HG03108 (cell line): ENCODE results near the gene ITGAD.

Experiments
- ATAC-seq: cut with Tn5 transposase; IDR thresholded peaks from one replicate; pipeline ENCODE4 v1.9.1; 2021; ENCODE audit warnings: moderate library complexity; ENCODE audit not compliant: unreplicated experiment

Gene ITGAD

DNA sequence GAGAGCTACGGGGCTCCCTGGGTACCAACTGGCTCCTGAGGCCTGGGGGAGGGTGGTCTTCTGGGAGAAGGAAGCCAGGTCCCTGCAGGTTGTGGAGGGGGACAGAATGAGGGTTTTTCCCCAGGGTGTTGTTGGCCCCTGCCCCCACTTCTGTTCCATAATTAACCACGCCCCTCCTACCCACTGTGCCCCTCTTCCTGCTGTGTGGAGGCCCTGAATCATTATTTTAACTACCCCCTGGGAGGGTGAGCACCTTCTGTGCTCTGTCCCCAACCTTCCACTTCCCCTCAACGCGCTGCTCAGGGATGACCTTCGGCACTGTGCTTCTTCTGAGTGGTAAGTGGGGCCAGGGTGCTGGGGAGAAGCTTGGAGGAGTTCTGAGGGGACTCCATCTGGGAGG, at the start of gene ITGAD:
Gene ITGAD (plus strand): TSS at position 280 of the 400 bp plus-strand sequence. CDS start 26 bp downstream, at position 306.
- no peak for ATAC-seq

DNA sequence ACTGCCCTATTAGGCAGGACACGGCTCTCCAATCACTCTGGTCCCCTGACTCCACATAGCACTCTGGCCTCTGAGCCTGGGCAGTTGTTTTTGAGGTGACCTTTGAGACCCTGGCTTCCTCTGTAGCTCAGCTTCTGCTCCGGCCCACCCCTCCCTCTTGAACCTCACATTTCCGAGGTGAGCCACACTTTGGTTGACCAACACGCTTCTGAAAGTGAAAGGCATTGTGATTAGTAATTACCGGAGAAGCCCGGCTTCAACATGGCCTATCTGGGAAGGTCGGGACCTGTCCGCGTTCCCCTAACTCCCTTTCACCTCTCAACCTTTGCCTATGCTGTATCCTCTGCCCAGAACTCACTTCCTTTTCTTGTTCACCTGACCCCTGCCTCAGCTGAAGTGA, 48.4 kb upstream of the ITGAD start:
- peak; percentile 91 for ATAC-seq

DNA sequence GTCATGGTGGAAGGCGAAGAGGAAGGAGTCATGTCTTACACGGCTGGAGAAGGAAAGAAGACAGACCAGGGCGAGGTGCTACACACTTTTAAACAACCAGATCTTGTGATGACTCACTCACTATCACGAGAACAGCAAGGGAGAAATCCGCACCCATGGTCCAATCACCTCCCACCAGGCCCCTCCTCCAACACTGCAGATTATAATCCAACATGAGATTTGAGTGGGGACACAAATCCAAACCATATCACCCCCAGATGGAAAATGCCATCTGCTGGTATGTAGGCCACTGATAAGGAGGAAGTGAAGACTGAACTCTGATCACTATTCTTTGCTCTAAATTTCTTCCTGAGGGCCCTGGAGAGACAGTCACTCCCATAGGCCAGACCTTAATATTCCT, 45.7 kb upstream of the ITGAD start:
- no peak for ATAC-seq

DNA sequence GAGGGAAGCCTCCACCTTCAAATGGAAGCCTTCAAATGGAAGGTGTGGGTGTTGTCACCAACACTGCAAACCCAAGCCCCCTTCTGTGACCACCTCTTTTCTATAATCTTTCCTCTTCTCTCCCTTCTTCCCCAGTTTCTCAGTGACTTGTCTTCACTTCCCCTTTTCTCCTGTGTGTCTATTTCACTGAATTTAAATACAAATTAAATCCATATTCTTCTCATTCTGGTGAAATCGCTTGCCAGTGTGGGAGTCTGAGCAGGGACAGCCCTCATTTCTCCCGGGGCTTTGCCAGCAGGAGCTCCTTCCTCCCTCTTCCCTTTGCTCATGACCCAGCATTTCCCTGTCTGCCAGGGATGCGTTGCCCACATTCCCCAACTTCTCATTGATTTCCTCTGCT, 44.6 kb upstream of the ITGAD start:
- no peak for ATAC-seq

DNA sequence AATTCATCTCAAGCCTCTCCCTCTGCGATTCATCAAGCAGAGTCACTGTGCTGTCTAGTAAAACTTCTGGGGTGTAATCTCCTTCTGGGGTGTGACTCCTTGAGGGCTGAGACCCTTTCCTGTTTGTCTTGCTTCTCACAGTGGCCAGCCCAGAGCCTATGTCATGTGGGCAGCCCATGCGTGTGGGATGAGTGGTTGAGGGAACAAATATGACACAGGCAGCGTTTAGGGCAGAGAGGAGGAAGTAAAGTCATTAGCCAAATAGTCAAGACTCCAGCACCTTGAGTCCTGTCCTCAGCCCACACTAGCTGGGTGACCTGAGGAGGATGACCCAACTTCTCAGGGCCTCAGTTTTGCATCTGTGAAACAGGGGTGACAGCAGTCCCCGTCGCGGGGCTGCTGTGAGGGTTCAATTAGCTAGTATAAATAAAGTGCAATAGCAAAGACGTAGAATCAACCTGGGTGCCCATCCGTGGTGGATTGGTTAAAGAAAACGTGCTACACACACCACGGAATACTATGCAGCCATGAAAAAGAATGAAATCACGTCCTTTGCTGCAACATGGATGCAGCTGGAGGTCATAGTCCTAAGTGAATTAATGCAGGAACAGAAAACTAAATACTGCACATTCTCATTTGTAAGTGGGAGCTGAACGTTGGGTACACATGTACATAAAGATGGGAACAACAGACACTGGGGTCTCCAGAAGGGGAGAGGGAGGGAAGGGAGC, 42.7 kb upstream of the ITGAD start:
- ATAC-seq = no peak

DNA sequence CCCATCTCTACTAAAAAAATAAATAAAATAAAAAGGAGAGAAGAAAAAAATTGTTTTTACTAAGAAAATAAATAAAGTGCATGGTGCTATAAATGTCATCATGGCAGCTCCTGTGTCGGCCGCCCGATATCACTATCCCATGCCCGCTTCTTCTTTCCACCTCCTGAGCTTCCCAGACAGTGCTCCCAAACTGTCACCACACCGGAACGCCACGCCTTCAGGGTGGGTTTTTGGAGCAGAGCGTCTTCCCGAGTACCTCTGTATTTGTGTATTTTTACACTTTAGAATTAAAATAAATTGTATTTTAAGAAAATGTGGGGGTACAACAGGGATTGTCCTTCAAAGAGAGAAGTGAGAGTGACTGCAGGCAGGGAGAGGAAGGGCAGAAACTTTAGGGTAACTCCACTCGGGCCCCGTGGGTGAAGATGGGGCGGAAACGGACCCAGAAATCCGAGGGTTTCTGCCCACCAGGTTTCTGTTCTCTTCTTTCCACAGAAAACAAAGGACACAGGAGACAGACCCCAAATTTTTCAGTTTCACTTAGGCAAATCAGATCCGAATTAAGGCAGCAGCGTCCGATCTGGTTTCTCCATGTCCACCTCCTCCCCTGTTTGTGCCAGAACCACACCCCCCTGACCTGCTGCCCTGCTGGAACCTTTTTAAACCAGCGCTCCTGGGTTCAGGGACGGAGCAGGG, 41.7 kb upstream of the ITGAD start:
- ATAC-seq = no peak

DNA sequence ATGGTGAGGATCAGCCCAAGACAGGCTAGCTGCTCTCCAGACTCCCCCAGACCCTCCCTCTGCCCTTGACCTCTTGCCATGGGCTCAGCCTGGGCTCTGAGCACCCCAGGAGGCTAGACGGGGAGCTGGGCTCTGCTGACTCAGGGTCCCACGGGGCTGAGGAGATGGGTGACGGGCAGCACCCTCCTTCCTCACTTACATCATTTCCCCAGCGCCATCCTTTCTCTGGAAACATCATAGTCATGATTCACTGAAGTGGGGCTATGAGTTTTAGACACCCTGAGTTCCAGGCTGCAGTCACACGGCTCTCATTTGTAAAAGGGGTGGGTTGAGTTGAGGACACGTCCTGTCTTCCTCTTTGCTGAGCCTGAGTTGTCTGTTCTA, 41.2 kb upstream of the ITGAD start:
- ATAC-seq = no peak

DNA sequence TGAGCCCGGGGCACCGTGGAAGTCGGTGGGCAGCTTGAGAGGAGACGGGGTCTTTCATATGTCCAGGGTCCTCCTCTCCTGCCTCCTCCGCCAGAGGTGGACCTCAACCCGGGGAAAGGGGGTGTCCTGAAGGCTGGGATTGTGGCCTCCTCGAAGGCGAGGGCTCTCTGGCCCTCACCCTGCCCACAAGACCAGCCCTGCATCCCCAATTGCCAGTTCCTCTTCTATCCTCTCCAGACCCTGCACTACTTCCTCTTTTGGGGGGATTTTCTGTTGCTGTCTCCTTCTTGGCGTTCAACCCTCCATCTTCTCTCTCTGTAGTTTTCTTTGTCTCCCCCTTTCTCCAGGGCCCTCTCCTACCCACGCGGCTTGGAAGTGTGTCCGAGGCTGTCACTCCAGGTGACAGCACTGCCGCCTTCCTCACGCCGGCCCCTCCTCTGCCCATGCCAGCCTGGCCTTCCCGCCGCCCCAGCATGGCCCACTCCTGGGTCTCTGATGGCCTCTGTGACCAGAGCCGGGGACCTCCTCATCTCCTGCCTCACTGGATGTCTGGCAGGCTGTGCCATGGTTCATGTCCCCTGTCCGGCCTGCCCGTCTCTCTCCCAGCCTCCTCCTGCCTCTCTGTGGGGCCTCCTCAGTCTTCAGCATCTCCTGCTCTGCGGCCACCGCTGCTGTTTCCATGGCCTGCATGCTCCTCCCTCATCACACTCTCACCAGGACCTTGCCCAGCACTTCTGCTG, 40.6 kb upstream of the ITGAD start:
- no peak for ATAC-seq

DNA sequence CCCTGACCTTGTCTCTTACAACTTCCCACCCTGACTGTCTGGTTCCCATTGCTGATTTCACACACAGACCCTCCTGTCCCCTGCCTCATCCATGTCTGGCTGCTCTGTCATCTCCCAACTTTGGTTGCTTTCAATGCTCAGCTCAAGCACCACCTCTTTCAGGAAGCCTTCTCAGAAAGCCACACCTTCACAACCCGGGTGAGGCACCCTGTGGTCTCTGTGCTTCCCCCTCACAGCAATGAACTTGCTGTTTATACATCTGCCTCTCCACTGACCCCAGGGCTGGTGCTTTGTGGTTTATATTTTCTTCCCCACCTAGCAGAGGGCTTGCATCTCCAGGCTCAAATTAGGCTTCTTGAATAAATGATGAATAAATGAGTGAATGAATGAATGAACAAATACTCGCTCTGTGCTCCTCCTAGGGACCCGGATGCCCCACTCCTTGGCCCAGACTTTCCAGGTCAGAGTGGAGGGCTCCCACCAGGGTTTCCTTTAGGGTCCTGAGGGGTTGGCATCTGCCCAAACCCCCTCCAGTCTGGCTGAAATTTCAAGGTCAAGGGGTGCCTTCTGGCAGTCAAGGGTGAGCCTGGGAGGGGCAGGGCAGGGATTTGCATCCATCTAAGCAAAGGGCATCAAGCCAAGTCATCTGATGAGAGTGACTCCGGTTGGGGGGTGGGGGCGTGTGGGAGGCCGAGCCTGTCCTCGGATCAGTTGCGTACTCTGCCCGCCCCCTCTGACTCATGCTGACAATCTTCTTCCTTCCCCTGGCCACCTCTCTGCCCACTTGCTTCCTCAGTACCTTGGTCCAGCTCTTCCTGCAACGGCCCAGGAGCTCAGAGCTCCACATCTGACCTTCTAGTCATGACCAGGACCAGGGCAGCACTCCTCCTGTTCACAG, 38.5 kb upstream of the ITGAD start, which contains the start of gene ITGAX:
Gene ITGAX (plus strand): TSS at position 783 of the 898 bp plus-strand sequence. CDS start 79 bp downstream, at position 862.
- ATAC-seq = peak; percentile 65

DNA sequence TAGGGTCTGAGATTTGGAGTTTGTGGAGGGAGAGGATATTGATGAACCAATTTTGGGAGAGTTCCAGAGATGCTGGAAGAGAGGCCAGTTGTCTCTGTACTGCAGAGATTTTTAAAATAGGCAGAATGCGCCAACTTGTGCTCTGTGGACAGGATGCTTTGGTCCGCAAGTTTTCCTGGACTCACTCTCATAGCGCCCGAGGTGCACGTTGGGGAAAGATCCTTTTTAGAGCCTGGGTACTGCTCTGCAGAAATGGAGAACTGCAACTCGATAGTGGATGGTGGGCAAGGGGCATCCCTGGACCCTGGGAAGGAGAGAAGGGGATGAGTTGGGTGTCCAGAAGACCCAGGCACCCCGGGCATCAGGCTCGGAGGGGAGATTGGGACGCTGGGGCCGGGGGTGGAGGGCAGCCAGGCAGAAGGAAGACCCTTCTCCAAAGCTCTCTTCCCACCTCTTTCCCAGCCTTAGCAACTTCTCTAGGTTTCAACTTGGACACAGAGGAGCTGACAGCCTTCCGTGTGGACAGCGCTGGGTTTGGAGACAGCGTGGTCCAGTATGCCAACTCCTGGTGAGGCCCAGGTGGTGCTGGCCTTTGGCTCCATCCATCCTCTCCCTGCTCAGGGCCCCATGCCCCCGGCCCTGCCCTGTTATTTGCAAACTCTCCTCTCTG, 37.6 kb upstream of the ITGAD start:
- ATAC-seq = no peak

DNA sequence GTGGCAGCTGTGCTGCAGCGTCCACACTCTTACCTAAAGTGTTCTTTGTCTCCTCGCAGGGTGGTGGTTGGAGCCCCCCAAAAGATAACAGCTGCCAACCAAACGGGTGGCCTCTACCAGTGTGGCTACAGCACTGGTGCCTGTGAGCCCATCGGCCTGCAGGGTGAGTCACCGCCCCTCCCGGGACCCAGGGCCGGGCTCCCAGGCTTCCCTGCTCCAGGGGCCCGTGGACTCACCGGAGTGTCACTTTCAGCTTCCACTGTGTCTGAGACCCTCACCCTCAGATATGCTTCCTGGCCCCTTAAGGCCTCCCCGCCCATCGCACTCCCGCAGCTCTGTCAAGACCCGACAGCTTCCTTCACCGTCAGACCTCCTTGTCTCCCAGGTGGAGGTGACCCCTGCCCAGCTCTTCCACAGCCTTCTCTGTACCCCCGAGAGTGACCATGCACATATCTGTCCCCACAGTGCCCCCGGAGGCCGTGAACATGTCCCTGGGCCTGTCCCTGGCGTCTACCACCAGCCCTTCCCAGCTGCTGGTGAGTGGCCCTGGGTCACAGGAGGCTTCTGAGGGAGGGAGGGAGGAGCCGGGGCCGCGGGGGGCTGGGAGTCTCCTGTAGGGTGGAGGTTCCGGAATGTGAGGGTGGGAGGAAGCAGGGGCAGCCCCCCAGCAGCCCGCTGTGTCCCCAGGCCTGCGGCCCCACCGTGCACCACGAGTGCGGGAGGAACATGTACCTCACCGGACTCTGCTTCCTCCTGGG, 36.4 kb upstream of the ITGAD start:
- no peak for ATAC-seq

DNA sequence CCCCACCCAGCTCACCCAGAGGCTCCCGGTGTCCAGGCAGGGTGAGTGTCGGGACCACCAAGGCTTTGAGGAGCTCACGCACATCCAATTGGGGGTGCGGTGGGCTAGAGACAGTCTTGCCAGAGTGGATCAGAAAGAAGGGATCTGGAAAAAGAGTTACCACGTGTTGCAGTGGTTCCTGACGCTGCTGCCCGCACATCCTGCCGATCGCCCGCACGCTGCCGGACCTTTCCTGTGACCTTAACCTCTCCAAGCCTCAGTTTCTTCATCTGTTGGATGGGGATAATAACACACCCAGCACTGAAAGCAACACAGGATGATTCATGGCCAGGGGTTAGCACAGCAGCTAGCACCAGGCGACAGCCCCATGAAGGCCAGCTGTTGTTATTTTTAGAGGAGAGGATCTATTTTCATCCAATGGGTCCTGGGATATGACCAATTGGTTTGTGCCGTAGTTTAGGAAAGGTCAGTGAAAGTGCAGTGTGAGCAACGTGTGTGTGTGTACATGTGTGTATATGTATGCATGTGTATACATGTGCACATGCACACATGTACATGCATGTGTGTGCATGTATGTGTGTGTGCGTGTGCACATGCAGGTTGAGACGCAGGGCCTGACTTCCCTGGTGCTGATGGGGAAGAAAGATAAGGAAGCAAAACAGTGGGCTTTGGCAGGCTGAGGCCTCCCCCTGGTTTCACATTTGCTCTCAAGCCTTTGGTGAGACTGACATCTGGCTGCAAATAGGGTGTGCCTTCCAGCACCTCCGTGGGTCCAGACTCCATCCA, 35.6 kb upstream of the ITGAD start:
- ATAC-seq = no peak

DNA sequence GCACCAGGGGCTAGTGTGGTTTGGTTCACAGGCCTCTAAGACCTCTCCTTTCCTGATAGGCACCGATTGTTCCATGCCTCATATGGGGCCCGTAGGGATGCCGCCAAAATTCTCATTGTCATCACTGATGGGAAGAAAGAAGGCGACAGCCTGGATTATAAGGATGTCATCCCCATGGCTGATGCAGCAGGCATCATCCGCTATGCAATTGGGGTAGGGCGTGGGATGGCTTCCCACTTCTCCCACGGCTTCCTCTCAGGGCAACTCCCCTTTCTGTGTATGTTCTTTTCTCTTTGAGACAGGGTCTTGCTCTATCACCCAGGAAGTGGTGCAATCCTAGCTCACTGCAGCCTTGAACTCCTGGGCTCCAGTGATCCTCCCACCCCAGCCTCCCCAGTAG, 32.9 kb upstream of the ITGAD start:
- ATAC-seq = no peak

DNA sequence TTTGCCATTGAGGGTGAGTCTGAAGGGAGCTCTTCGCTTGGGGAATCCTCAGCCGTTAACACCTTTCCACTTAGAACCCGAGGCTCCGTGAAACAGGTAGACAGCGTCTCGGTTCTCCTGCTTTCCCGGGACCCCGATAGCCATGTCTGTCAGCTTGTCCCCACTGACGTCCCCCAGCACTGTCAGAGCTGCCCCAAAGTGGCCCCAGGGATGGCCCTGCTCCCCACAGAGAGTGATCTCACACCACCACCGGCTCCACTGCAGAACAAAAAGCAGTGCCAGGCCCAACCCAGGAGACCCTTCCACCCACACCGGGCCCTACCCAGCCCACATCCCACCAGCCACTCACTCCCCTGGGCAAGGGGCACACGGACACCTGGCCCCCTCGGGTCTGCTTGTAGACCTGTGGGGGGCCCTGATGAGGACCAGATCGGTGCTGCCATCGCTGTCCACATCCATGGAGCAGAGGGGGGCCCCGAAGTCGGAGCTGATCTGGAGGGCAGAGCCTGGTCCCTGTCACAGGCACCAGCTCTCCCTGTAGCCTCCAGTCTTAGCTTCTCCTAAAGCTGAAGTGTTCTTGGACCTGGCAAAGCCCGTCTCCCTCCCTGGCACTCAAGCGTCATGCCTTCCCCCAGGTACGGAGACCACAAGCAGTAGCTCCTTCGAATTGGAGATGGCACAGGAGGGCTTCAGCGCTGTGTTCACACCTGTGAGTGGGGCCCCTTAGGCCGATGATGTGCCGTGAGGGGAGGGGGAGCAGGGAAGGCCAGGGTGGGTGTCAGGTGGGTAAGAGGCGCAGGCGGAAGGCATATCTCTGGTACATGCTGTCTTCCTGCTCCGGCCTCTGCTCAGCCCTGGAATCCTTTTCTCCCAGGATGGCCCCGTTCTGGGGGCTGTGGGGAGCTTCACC, 31.7 kb upstream of the ITGAD start:
- ATAC-seq = no peak

DNA sequence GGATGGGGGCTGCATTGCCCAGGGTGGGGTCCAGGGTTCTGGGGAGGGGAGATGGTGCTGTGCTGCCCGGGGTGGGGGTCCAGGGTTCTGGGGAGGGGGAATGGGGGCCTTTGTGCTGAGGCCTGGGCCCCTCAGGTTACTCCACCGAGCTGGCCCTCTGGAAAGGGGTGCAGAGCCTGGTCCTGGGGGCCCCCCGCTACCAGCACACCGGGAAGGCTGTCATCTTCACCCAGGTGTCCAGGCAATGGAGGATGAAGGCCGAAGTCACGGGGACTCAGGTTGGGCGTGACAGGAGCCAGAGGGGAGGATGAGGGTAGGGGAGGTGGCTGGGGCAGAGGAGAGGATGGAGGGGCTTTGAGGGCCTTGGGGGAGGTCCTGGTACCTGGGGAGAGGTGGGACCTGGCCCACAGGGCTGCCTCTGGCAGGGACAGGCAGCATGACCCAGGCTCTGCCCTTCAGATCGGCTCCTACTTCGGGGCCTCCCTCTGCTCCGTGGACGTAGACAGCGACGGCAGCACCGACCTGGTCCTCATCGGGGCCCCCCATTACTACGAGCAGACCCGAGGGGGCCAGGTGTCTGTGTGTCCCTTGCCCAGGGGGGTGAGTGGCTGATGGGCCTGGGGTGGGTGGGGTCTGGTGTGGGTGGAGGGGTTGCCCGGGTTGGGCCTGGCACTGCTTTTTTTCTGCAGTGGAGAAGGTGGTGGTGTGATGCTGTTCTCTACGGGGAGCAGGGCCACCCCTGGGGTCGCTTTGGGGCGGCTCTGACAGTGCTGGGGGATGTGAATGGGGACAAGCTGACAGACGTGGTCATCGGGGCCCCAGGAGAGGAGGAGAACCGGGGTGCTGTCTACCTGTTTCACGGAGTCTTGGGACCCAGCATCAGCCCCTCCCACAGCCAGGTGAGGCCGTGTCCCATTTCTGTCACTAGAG, 30.4 kb upstream of the ITGAD start:
- ATAC-seq = no peak

DNA sequence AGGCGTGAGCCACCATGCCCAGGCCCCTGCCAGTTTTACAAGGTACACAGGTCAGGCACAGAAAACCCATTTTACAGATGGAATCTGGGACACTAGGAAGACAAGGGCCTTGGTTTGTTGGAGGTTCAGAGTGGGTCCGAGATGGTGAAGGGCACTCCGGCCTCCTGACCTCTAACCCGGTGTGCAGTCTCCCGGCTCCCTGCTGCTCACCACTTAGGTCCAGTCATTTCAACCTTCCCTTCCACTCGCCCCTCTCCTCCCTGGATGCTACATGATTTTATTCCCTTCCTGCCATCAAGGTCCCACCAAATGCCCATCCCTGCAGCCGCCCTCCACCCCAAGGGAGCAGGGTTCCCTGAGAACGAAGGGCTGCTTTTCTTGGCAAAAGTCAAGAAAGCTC, 29.4 kb upstream of the ITGAD start:
- ATAC-seq = no peak

DNA sequence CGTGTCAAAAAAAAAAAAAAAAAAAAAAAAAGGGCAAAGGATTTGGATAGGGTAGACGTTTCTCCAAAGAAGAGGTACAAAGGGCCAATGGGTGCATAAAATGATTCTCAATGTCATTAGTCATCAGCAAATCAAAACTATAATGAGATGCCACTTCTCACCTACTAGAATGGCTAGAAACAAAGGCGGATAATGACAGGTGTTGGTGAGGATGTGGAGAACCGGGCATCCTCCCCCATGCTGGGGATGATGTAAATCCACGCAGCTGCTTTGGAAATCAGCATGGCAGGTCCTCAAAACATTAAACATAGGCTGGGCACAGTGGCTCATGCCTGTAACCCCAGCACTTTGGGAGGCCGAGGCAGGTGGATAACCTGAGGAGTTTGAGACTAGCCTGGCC, 28.7 kb upstream of the ITGAD start:
- no peak for ATAC-seq
